ENCODE results near the gene SIVA1.

SIVA1 gene

DNA sequence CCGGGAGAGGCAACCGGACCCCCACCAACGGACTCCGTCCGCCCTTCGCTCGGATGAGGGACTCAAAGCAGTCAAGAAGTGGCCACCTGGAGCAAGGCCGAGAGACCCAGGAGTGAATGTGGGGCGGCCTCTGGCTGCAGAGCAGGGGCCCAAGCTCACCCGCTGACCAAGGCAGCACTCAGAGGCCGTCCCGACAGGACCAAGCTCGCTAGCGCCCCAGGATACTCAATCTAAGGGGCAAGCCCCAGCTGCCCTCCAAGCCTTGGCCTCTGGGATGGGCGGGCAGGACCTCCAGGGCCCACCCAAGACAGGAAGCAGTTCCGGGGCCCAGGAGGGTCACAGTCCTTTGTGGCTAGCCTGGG lies 41.7 kb downstream of the SIVA1 start:
- DNase-seq = peak in 1 of 56 donors; percentile 25

GRCh38 chr14:104794993-104795780 lies 42.2 kb downstream of the SIVA1 start, which contains the start of gene AKT1:
Gene AKT1, minus strand, starts transcription at chr14:104795748. Its CDS starts 3,105 bp downstream, at chr14:104792643.
- peak in 4 of 56 donors; percentile 22 to 48 (median 25) for DNase-seq

- DNase-seq = peak in 17 of 56 donors; percentile 9 to 69 (median 34)
Observed at GRCh38 chr14:104795781-104796686, 43.1 kb downstream of the SIVA1 start.

- no peak for DNase-seq
Observed at GRCh38 chr14:104796687-104797081, 43.7 kb downstream of the SIVA1 start.

DNA sequence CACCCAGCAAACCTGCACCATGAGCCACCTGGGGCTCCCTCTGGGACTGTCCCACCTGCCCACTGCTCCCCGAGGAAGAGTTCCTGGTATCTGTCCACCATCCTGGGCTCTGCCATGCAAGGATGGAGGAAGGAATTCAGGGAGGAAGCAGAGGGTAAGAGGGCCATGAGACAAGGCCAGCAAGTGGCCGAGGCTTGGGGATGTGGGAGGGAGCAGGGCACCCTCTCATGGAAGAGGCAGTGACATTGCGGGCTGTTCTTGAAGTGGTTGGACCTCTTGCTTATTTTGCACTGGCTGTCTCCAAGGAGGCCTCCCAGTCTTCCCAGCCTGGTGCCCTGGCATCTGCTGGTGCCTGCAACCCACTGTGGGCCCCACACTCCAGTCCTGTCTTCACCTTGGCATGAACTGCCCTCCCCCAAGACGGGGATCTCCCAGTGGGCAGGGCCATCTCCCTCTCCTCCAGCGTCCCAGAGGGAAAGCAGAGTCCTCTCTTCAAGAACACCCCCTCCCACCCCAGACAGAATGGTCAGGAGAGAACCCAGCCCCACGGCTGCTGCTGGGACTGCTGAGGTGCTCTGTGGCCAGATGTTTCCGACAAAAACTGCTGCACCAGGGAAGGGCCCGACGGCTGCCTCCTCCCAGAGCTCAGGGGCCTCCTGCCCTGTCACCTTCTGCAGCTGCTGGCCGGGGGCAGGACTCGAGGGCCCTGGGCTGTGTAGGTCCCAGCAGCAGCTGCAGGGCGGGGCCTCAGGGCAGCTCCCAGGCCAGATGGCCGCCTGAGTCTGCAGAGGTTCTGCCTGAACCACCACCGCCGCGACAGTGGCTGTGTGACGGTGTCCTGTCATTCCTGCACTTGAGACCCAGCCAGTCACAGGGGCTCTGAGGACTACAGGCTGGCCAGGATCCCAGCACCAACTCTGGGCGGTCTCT lies 44.4 kb downstream of the SIVA1 start:
- no peak for DNase-seq

DNA sequence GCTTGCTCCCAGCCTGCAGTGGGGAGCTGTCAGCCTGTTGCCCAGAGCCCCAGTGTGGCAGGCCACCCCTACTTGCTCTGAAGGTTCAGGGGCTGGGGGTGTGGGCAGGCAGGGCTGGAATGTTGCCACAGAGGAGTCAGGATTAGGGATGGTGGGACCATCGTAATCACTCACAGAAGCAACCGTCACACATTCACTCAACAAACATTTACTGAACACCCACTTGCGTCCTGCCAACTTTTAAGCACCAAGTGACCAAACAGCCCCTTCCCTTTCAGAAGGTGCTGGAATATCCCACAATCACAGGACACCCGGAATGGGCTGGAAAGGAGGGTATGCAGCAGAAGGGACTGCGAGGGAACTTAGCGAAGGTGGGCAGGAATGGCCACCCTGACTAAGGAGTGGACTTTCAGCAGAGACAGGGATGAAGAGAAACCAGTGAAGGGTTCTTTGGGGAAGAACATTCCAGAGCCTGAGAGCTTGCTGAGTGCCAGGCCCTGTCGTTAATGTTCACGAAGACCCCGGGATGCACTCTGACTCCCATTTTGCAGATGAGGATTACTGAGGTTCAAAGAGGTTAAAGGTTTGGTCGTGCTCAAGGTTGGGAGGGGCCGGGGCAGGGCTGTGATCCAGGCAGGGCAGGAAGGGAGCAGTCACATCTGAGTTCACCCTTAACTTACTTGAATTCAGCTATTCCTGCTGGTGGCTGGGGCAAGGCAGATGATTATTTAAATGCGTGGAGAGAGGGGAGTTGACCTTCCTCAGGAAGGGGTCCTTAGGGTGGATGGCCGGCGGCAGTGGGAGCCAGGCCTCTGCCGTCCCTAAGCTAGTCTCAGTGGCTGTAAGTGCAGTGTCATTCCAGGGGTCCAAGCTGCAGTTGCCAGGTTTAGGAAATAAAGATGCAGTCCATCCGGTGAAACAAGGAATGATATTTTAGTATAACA lies 45.6 kb downstream of the SIVA1 start:
- DNase-seq = no peak

DNA sequence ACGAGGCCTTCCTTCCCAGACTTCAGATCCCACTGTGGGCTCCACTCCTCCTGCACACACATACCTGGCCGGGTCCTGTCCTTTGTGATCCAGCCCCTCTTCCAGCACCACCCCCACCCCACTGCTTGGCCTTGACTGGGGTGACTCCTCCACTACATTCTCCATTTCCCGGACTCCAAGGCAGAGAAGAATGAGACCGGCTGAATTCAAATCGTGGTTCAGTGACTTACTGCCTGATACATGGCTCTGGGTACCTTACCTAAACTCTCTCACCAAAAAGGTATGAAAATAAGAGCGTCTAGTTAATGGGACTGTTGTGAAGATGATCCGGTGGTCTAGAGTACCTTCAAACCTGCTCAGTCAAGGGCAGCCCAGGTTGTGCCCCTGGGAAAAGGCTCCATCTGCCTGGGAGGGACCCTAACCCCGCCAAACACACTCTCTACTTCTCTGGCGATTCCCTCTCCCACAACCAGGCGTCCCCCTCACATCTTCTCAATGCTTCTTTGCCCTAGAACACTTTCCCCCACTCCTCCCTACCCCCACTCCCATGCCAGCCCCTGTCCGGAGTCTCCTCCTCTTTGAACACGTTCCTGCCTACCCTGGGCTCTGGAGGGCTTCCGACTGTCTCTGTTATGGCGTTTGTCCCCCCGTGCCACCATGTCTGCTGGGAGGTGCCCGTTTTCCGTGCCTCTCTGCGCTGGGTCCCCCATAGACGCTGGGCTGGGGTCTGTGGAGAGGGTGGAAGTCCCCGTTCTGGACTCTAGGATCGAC lies 46.5 kb downstream of the SIVA1 start:
- no peak for DNase-seq

DNA sequence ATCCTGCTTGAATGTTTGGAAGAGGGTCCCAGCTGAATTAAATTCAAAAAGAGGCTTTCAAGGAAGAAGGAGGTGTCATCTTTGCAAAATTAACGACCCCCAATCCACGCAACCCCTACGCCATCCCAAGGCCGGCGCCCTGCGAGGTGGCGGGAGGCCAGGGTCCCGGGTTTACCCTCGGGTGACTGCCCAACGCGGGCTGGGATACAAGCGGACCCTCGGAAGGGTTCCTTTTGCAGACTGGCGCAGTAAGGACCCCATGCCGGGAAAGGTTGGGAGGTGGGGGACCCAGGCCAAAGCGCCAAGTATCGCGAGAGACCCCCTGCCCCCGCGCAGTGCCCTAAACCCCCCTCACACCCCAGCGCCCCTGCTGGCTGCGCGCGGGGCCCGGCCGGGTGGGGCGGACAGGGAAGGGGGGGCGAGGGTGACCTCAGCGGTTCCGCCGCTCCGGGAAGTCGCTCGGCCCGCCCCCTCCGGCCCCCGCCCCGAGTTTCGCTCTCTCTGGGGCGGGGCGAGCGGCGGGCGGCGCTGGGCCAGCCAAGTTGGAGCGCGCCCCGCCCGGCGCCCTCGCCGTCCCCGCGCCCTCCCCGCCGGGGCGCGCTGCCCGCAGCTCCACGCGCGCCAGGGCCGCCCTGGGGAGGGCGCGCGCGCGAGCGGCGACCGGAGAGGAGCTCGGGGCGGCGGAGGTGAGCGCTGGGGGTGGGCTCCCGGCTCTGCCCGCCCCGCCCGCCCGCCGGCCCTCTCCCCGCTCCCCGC lies 47.2 kb downstream of the SIVA1 start:
- peak in 24 of 56 donors; percentile 12 to 72 (median 44) for DNase-seq

DNA sequence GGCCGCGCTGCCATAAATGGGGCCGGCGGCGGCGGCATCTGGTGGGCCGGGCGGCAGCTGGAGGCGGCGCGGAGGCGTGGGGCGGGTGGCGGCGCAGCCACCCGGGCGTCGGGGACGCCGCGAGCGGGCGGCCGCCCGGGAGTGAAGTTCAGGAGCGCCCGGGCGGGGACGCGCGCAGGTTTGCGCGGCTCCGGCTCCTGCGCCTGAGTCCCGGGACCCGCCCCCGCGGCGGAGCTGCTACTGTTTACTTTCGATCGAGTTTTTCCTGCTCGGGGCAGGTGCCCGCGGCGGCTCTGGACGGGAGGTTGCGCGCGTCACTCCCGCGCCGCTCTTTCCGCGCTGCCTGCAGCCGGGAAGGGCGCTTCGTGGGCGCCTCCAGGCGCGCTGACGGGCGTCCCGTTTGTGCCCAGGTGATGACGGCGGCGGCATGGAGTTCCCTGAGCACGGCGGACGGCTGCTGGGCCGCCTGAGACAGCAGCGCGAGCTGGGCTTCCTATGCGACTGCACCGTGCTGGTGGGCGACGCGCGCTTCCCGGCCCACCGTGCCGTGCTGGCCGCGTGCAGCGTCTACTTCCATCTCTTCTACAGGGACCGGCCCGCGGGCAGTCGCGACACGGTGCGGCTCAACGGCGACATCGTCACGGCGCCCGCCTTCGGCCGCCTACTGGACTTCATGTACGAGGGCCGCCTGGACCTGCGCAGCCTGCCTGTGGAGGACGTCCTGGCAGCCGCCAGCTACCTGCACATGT lies 48.0 kb downstream of the SIVA1 start, which contains the start of gene ZBTB42:
ZBTB42 (plus strand) TSS at position 331 of the 749 bp plus-strand sequence; CDS start at position 428, 97 bp downstream.
- peak in 1 of 56 donors; percentile 60 for DNase-seq

- no peak for DNase-seq
Observed at GRCh38 chr14:104801520-104802393, 48.8 kb downstream of the SIVA1 start.

DNA sequence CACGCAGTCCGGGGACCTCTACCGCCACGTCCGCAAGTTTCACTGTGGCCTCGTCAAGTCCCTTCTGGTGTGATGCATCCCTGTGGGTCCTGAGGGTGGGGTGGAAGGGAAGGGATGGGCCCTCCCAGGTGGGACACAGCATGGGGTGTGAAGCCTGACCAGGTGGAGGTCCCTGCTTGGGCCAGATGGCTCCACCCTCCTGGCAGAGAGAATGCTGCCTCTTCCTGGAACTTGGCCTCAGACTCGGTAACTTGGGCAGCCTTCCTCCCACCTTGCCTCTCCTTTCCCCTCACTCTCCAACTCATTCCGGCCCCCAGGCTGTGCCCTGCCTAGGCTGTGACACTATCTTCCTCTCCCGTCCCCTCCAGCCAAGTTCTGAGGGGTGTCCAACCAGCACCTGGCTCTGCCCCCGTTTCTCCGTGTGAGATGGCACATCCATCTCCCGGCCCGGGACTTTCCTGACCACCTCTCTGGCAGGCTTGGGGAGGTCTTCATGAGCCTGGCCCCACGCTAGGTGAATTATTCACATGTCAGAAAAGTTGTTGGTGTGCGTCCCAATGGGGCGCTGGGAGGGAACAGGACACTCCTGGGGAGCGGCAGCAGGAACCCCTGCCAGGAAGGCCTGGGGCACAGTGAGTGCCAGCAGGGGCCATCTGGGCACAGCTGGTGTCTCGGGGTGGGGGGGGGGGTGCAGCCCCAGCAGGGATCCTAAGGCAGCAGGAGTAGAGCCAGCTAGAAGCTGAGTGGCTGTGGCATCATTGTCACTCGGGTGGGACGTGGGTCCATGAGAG lies 49.6 kb downstream of the SIVA1 start:
- no peak for DNase-seq

GRCh38 chr14:104803280-104803911 lies 50.4 kb downstream of the SIVA1 start:
- DNase-seq = no peak

- DNase-seq = no peak
Observed at GRCh38 chr14:104803912-104804410, 51.0 kb downstream of the SIVA1 start.

- DNase-seq = no peak
Observed at GRCh38 chr14:104804481-104805325, 51.8 kb downstream of the SIVA1 start.
